MM.1S (cell line): Measurements from ENCODE around the gene C1orf56.

Experiments used
- EZH2 ChIP-seq: fragments of 300-600 bp; sonication (generic); optimal IDR thresholded peaks from 2 replicates; pipeline ENCODE3; 2017; ENCODE audit warnings: low read depth, mild to moderate bottlenecking, antibody characterized with exemption, low read length, mixed read lengths
- EZH2phosphoT487 ChIP-seq: fragments of 300-600 bp; sonication (generic); IDR thresholded peaks from 2 replicates; pipeline ENCODE4 v1.6.1; 2018; ENCODE audit warnings: antibody characterized with exemption, low read length
- TF ChIP-seq, protein P1 (sequence below): fragments of 300-600 bp; sonication (generic); IDR thresholded peaks from 2 replicates; pipeline ENCODE4 v1.5.1; 2016; ENCODE audit warnings: antibody characterized with exemption, low read length, mixed read lengths

DNA sequence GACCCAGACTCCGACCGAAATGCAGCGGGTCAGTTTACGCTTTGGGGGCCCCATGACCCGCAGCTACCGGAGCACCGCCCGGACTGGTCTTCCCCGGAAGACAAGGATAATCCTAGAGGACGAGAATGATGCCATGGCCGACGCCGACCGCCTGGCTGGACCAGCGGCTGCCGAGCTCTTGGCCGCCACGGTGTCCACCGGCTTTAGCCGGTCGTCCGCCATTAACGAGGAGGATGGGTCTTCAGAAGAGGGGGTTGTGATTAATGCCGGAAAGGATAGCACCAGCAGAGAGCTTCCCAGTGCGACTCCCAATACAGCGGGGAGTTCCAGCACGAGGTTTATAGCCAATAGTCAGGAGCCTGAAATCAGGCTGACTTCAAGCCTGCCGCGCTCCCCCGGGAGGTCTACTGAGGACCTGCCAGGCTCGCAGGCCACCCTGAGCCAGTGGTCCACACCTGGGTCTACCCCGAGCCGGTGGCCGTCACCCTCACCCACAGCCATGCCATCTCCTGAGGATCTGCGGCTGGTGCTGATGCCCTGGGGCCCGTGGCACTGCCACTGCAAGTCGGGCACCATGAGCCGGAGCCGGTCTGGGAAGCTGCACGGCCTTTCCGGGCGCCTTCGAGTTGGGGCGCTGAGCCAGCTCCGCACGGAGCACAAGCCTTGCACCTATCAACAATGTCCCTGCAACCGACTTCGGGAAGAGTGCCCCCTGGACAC lies 534 bp downstream of the C1orf56 start:
- TF ChIP-seq, protein P1, sequence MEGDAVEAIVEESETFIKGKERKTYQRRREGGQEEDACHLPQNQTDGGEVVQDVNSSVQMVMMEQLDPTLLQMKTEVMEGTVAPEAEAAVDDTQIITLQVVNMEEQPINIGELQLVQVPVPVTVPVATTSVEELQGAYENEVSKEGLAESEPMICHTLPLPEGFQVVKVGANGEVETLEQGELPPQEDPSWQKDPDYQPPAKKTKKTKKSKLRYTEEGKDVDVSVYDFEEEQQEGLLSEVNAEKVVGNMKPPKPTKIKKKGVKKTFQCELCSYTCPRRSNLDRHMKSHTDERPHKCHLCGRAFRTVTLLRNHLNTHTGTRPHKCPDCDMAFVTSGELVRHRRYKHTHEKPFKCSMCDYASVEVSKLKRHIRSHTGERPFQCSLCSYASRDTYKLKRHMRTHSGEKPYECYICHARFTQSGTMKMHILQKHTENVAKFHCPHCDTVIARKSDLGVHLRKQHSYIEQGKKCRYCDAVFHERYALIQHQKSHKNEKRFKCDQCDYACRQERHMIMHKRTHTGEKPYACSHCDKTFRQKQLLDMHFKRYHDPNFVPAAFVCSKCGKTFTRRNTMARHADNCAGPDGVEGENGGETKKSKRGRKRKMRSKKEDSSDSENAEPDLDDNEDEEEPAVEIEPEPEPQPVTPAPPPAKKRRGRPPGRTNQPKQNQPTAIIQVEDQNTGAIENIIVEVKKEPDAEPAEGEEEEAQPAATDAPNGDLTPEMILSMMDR, result peak; percentile 54; the same call in 1 of the 2 replicates
- TF ChIP-seq EZH2, result no peak
- TF ChIP-seq EZH2phosphoT487, result no peak
